ENCODE data around the gene NFIB. TPM values are rescaled to one million over a fixed set of nuclear protein-coding genes. Genes with fewer than 3 reads are reported as not detected.

NFIB gene
- total RNA-seq, 1 experiment from 2014 or later: 75.8 TPM

DNA sequence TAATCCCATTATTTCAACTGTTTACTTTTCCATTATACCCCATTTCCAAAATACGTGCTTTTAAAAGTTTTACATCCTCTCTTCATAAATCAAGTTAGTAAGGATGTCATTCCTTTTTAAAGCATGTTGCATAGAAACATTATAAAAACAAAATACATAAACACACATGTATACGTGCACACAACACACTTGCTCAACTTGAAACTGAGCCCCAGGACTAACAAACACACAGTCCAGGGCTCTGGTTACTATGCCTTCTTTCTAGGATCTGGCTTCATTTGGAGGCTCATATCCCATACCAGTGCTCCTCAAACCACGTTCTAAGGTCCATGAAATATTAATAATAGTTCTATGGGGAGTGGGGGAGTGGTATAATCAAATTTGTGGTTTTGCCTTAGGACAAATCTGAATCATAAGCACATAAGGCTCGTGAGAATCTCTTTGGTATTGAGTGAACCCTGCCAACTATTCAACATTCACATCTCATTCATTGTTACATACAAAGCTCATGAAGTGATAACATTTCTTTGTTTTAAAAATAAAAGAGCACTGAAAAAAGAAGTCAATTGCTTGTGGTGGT is 55.2 kb downstream of the NFIB start:
- Mint-ChIP-seq H3K27me3 (ENCODE audit: unreplicated experiment) (no peaks in the 10 kb centered on the region), H3K27ac (ENCODE audit: unreplicated experiment) (no peak overlapping the region), H3K4me1 (ENCODE audit: low read depth, unreplicated experiment) (peaks cover 18% of the 10 kb centered on the region), H3K4me3 (ENCODE audit: low read depth, unreplicated experiment) (no peak overlapping the region), H3K36me3 (ENCODE audit: insufficient read depth, unreplicated experiment) (no peaks in the 10 kb centered on the region), H3K9me3 (ENCODE audit: low read depth, unreplicated experiment) (no peaks in the 10 kb centered on the region)
- DNase-seq: no peak
- TF ChIP-seq, protein P1, sequence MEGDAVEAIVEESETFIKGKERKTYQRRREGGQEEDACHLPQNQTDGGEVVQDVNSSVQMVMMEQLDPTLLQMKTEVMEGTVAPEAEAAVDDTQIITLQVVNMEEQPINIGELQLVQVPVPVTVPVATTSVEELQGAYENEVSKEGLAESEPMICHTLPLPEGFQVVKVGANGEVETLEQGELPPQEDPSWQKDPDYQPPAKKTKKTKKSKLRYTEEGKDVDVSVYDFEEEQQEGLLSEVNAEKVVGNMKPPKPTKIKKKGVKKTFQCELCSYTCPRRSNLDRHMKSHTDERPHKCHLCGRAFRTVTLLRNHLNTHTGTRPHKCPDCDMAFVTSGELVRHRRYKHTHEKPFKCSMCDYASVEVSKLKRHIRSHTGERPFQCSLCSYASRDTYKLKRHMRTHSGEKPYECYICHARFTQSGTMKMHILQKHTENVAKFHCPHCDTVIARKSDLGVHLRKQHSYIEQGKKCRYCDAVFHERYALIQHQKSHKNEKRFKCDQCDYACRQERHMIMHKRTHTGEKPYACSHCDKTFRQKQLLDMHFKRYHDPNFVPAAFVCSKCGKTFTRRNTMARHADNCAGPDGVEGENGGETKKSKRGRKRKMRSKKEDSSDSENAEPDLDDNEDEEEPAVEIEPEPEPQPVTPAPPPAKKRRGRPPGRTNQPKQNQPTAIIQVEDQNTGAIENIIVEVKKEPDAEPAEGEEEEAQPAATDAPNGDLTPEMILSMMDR (IDR thresholded peaks at IDR 0.05; ENCODE audit: unreplicated experiment): no peak
- CTCF ChIA-PET: no interaction called here
- intact Hi-C loops (cut with micrococcal nuclease; ENCODE audit: unreplicated experiment): loop anchor here (10.0 kb wide), 1 partner anchor 46 kb away; no protein-coding TSS in a partner anchor
- BruUV-seq (replicated peaks): no TSS peak

DNA sequence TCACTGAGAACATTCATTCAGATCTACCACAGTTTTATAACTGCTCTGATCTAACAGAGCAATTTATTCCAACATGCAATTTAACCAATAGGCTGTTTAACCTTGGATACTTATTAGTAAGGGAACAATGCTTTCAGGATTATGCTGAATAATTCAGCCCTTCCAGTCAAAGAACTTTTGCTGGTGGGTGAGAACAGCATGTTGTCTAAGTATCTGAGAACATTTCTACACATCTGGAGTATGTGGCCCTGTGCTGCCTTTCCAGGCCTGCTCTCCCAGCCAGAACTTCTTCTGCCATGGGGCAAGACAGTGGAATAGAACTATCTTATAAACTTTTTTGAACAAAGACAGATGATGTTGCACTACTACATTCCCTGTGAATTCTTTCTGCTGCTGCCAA is 55.8 kb downstream of the NFIB start:
- H3K4me3 Mint-ChIP-seq (ENCODE audit: low read depth, unreplicated experiment): no peak overlapping the region
- no peaks in the 10 kb centered on the region for H3K9me3 Mint-ChIP-seq (ENCODE audit: low read depth, unreplicated experiment)
- intact Hi-C loops (cut with micrococcal nuclease; ENCODE audit: unreplicated experiment): loop anchor here (10.0 kb wide), 1 partner anchor 47 kb away; no protein-coding TSS in a partner anchor
- CTCF ChIA-PET: no interaction called here
- H3K27ac Mint-ChIP-seq (ENCODE audit: unreplicated experiment): no peak overlapping the region
- BruUV-seq (replicated peaks): no TSS peak
- H3K36me3 Mint-ChIP-seq (ENCODE audit: insufficient read depth, unreplicated experiment): no peaks in the 10 kb centered on the region
- TF ChIP-seq, protein P1 (IDR thresholded peaks at IDR 0.05; ENCODE audit: unreplicated experiment): no peak
- H3K27me3 Mint-ChIP-seq (ENCODE audit: unreplicated experiment): no peaks in the 10 kb centered on the region
- no peak for DNase-seq
- H3K4me1 Mint-ChIP-seq (ENCODE audit: low read depth, unreplicated experiment): peaks cover 18% of the 10 kb centered on the region

DNA sequence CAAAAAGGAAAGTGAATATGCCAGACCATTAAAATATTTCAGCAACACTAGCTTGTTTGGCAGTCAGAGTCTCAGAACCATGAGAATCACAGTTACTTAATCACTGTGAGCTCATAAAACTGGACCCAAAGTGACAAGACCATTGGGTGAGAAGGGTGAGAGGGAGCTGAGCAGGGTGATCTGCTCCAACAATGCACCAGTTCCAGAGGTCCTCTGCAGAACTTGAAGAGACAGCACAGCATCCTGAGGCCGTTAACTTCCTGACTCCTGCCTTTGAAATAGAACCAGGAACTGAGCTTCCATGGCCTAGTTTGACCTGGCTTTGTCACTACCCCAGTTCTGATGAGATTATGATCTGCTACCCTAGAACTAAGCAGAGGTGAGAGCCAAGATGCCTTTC is 57.4 kb downstream of the NFIB start:
- Mint-ChIP-seq H3K4me1 (ENCODE audit: low read depth, unreplicated experiment) (peaks cover 18% of the 10 kb centered on the region), H3K36me3 (ENCODE audit: insufficient read depth, unreplicated experiment) (peaks cover 4% of the 10 kb centered on the region), H3K4me3 (ENCODE audit: low read depth, unreplicated experiment) (no peak overlapping the region), H3K27me3 (ENCODE audit: unreplicated experiment) (no peaks in the 10 kb centered on the region), H3K27ac (ENCODE audit: unreplicated experiment) (no peak overlapping the region), H3K9me3 (ENCODE audit: low read depth, unreplicated experiment) (no peaks in the 10 kb centered on the region)
- TF ChIP-seq, protein P1 (IDR thresholded peaks at IDR 0.05; ENCODE audit: unreplicated experiment): no peak
- intact Hi-C loops (cut with micrococcal nuclease; ENCODE audit: unreplicated experiment): loop anchor here (10.0 kb wide), 1 partner anchor 48 kb away; no protein-coding TSS in a partner anchor
- no TSS peak for BruUV-seq (replicated peaks)
- DNase-seq: no peak
- CTCF ChIA-PET: interaction anchor here (0.6 kb wide), 1 partner anchor 19 kb away, joined by 3 read pairs; no protein-coding TSS in a partner anchor

DNA sequence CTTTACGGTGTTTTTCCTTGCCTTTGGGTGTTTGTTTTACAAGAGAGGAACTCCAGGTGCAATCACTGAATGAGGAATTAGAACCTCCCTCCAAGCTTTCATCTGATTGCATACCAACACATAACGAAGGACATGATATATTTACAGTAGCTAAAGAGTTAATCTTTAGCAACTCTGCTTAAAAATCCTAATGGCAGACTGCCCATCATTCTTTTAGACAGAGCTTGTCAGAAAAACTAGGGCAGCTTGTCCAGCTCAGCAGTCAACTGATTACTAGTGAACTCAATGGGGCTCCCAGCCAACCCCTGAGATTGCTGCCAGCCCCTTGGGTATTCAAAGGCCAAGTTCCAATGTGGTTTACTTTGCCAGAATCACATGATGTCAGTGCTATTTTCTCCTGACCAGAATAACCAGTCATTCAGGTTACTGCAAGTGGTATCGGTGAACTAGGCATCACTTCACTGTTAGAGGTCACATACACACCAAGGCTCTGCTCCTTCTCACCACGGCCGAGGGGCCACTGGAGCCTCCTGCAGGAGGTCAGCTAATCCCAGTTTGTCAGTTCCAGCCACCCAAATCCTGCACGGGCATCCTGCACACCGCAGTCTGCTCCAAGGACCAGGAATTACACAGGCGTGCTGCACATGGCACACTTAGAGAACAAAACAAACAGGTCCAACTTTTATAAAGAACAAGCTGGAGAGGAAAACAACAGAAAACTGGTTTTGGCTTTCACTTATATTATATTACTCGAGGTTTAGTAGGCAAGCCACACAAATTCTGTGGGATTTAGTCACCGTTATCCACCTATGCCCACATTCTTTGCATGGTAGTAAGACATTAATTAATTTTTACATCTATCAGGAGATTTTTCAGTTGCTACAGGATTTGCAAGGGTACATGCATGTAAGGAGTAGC is 62.5 kb downstream of the NFIB start:
- Mint-ChIP-seq H3K4me1 (ENCODE audit: low read depth, unreplicated experiment) (peaks cover 21% of the 10 kb centered on the region), H3K27me3 (ENCODE audit: unreplicated experiment) (no peaks in the 10 kb centered on the region), H3K9me3 (ENCODE audit: low read depth, unreplicated experiment) (no peaks in the 10 kb centered on the region), H3K4me3 (ENCODE audit: low read depth, unreplicated experiment) (peak overlapping the region; percentile 45), H3K27ac (ENCODE audit: unreplicated experiment) (peak overlapping the region; percentile 69), H3K36me3 (ENCODE audit: insufficient read depth, unreplicated experiment) (peaks cover 15% of the 10 kb centered on the region)
- peak; percentile 76 for DNase-seq
- TF ChIP-seq, protein P1 (IDR thresholded peaks at IDR 0.05; ENCODE audit: unreplicated experiment): no peak
- BruUV-seq (replicated peaks): no TSS peak
- intact Hi-C loops (cut with micrococcal nuclease; ENCODE audit: unreplicated experiment): loop anchor here (2.0 to 10.0 kb wide), 2 partner anchors 39 to 53 kb away; no protein-coding TSS in a partner anchor
- CTCF ChIA-PET: no interaction called here

Measured in Calu3 (cell line).